H1 (cell line): ENCODE data around the gene SND1. TPM values are rescaled to one million over a fixed set of nuclear protein-coding genes. Genes with fewer than 3 reads are reported as not detected.

Experiments used
- CTCF ChIA-PET: fragments of 300-600 bp; sonication (Branson Sonifier 250); formaldehyde crosslinking; loops from one replicate; lab custom pipeline; 2021; ENCODE audit not compliant: partially characterized antibody; lab: Charles Lee
- POLR2A ChIA-PET: fragments of 300-600 bp; sonication (Branson Sonifier 250); formaldehyde crosslinking; loops from one replicate; lab custom pipeline; 2021; ENCODE audit warnings: inconsistent platforms; ENCODE audit not compliant: partially characterized antibody; lab: Charles Lee
- DNase-seq, 2 experiments: peaks; one replicate each; pipeline versions ENCODE4 v3.0.0 to v3.0.0-alpha.2; 2010 to 2022; ENCODE audit warnings: low spot score in 2 of 2, low read depth in 1 of 2, mixed read lengths in 1 of 2
- FAIRE-seq: peaks from 2 replicates; lab custom pipeline; 2011; peaks lifted over from hg19 to GRCh38; lab: Jason Lieb, UNC
- H2AFZ ChIP-seq: 2 replicates; pipeline ENCODE4 v1.8.1; 2012; ENCODE audit warnings: low read length, inconsistent platforms
- H2AK5ac ChIP-seq: 2 replicates; pipeline ENCODE4 v1.6.1; 2013; ENCODE audit warnings: low read depth, low read length
- H2BK120ac ChIP-seq: replicated peaks from 2 replicates; pipeline ENCODE3; 2013; ENCODE audit warnings: low read depth, low read length, inconsistent platforms
- H2BK12ac ChIP-seq: 2 replicates; pipeline ENCODE4 v1.6.1; 2013; ENCODE audit warnings: low read depth, low read length
- H2BK15ac ChIP-seq: 2 replicates; pipeline ENCODE4 v1.6.1; 2013; ENCODE audit warnings: low read length
- H2BK20ac ChIP-seq: 2 replicates; pipeline ENCODE4 v1.6.1; 2013; ENCODE audit warnings: low read length
- H2BK5ac ChIP-seq: 2 replicates; pipeline ENCODE4 v1.6.1; 2013; ENCODE audit warnings: low read depth, low read length
- H3K14ac ChIP-seq: 2 replicates; pipeline ENCODE4 v1.6.1; 2013; ENCODE audit warnings: inconsistent platforms; ENCODE audit not compliant: insufficient read length
- H3K18ac ChIP-seq: 2 replicates; pipeline ENCODE4 v1.6.1; 2013; ENCODE audit warnings: low read length; ENCODE audit errors: extremely low read depth
- H3K23ac ChIP-seq: 2 replicates; pipeline ENCODE4 v1.6.1; 2013; ENCODE audit warnings: inconsistent platforms; ENCODE audit not compliant: insufficient read length
- H3K23me2 ChIP-seq: 2 replicates; pipeline ENCODE4 v1.6.1; 2013; ENCODE audit warnings: low read depth, low read length
- H3K27ac ChIP-seq: 2 replicates; pipeline ENCODE4 v1.6.1; 2011; ENCODE audit warnings: low read depth, low read length, inconsistent platforms
- H3K27me3 ChIP-seq, 4 experiments: replicated peaks in 1 of 4; 1 replicate in 1 of 4; 2 replicates in 3 of 4; pipeline versions ENCODE4 v1.6.1 to v1.8.1; 2011 to 2013; ENCODE audit warnings: low read length in 3 of 4, mild to moderate bottlenecking in 3 of 4, inconsistent platforms in 2 of 4, mixed read lengths in 2 of 4, moderate library complexity in 1 of 4; ENCODE audit not compliant: control insufficient read depth in 3 of 4, insufficient read depth in 3 of 4; ENCODE audit errors: extremely low read depth in 1 of 4
- H3K36me3 ChIP-seq, 4 experiments: 2 replicates each; pipeline versions ENCODE4 v1.6.1 to v1.8.1; 2011 to 2013; ENCODE audit warnings: mild to moderate bottlenecking in 4 of 4, low read length in 3 of 4, moderate library complexity in 2 of 4, control low read depth in 1 of 4, inconsistent platforms in 1 of 4; ENCODE audit not compliant: insufficient read depth in 4 of 4, control insufficient read depth in 2 of 4
- H3K4ac ChIP-seq: replicated peaks from 2 replicates; pipeline ENCODE3; 2013; ENCODE audit warnings: low read length, low read depth, mixed read lengths, inconsistent platforms; ENCODE audit not compliant: insufficient read length
- H3K4me1 ChIP-seq, 4 experiments: replicated peaks in 1 of 4; 1 replicate in 1 of 4; 2 replicates in 3 of 4; pipeline versions ENCODE4 v1.6.1 to v1.8.1; 2011 to 2013; ENCODE audit warnings: low read length in 3 of 4, inconsistent platforms in 2 of 4, mixed read lengths in 1 of 4; ENCODE audit not compliant: insufficient read depth in 4 of 4, control insufficient read depth in 3 of 4
- H3K4me2 ChIP-seq, 2 experiments: 2 replicates each; pipeline versions ENCODE4 v1.6.1 to v1.8.1; 2011 to 2013; ENCODE audit warnings: low read depth in 2 of 2, low read length in 2 of 2, control low read depth in 1 of 2, inconsistent platforms in 1 of 2, mild to moderate bottlenecking in 1 of 2; ENCODE audit not compliant: insufficient read depth in 1 of 2
- H3K4me3 ChIP-seq, 4 experiments: fragments of 200-600, 300-600 bp in 1 of 4; sonication (generic), shearing (Covaris generic), sonication (Bioruptor Twin) in 1 of 4; 2 replicates each; pipeline versions ENCODE4 v1.5.1 to v1.8.1; 2011 to 2016; ENCODE audit warnings: low read length in 4 of 4, low read depth in 3 of 4, control low read depth in 2 of 4, inconsistent platforms in 2 of 4, mild to moderate bottlenecking in 2 of 4, mixed read lengths in 1 of 4, moderate library complexity in 1 of 4; ENCODE audit not compliant: insufficient read depth in 2 of 4; ENCODE audit errors: extremely low read depth in 1 of 4
- H3K56ac ChIP-seq: replicated peaks from 2 replicates; pipeline ENCODE3; 2013; ENCODE audit warnings: low read depth, mild to moderate bottlenecking, mixed read lengths, low read length, inconsistent platforms; ENCODE audit not compliant: insufficient read length
- H3K79me1 ChIP-seq: 2 replicates; pipeline ENCODE4 v1.6.1; 2013; ENCODE audit warnings: low read depth, low read length, control low read depth
- H3K79me2 ChIP-seq, 2 experiments: 2 replicates each; pipeline versions ENCODE4 v1.6.1 to v1.8.1; 2012 to 2013; ENCODE audit warnings: low read length in 2 of 2, mild to moderate bottlenecking in 2 of 2, inconsistent platforms in 1 of 2; ENCODE audit not compliant: insufficient read depth in 2 of 2, control insufficient read depth in 1 of 2
- H3K9ac ChIP-seq, 4 experiments: replicated peaks in 1 of 4; 1 replicate in 1 of 4; 2 replicates in 3 of 4; pipeline versions ENCODE4 v1.6.1 to v1.8.1; 2011 to 2013; ENCODE audit warnings: low read depth in 3 of 4, low read length in 3 of 4, control low read depth in 2 of 4, mild to moderate bottlenecking in 2 of 4, moderate library complexity in 2 of 4, inconsistent platforms in 1 of 4; ENCODE audit errors: extremely low read depth in 1 of 4
- H3K9me3 ChIP-seq, 2 experiments: 2 replicates each; pipeline versions ENCODE4 v1.6.1 to v1.8.1; 2012 to 2013; ENCODE audit warnings: mild to moderate bottlenecking in 2 of 2, moderate library complexity in 2 of 2, control low read depth in 1 of 2, inconsistent platforms in 1 of 2, low read depth in 1 of 2, low read length in 1 of 2, mixed read lengths in 1 of 2; ENCODE audit not compliant: insufficient read depth in 2 of 2
- H4K20me1 ChIP-seq, 2 experiments: replicated peaks in 1 of 2; 2 replicates each; pipeline versions ENCODE3 to v1.8.1; 2011 to 2013; ENCODE audit warnings: inconsistent platforms in 2 of 2, low read length in 2 of 2, mild to moderate bottlenecking in 1 of 2; ENCODE audit not compliant: insufficient read depth in 2 of 2, control insufficient read depth in 1 of 2
- H4K5ac ChIP-seq: 2 replicates; pipeline ENCODE4 v1.6.1; 2013; ENCODE audit warnings: low read length, low read depth, mixed read lengths, inconsistent platforms; ENCODE audit not compliant: insufficient read length
- H4K8ac ChIP-seq: 2 replicates; pipeline ENCODE4 v1.8.0; 2013; ENCODE audit warnings: mild to moderate bottlenecking, moderate library complexity, low read length, inconsistent platforms; ENCODE audit not compliant: insufficient read depth; ENCODE audit errors: extremely low read depth
- H4K91ac ChIP-seq: replicated peaks from 2 replicates; pipeline ENCODE3; 2013; ENCODE audit warnings: low read length, mixed read lengths, inconsistent platforms; ENCODE audit not compliant: insufficient read length
- RAD21 ChIP-seq, 2 experiments: IDR thresholded peaks in 1 of 2; conservative IDR thresholded peaks in 1 of 2; 2 replicates each; pipeline ENCODE4 v1.6.1; 2011; ENCODE audit warnings: low read depth in 2 of 2, low read length in 2 of 2, improper control_type of control experiment in 1 of 2, inconsistent platforms in 1 of 2, mild to moderate bottlenecking in 1 of 2, moderate library complexity in 1 of 2
- SUZ12 ChIP-seq: fragments of 200-600 bp; sonication (generic); IDR thresholded peaks from 2 replicates; pipeline ENCODE4 v1.6.1; 2012; ENCODE audit warnings: mild to moderate bottlenecking, inconsistent platforms, low read length, moderate library complexity, mixed read lengths
- WGBS, 2 experiments: shearing (Covaris generic) in 1 of 2; methylation state at CpG; one replicate each; pipeline versions ENCODE4 v1.1.6 to v1.1.7; 2013 to 2015; ENCODE audit warnings: low lambda C conversion rate in 2 of 2, mixed read lengths in 2 of 2, inconsistent platforms in 1 of 2, low coverage in 1 of 2, missing lambda C conversion rate in 1 of 2; ENCODE audit not compliant: insufficient replicate concordance in 2 of 2, insufficient coverage in 1 of 2, insufficient read length in 1 of 2; ENCODE audit errors: extremely low coverage in 1 of 2, missing lambda C conversion rate in 1 of 2; 5-methylcytosine and 5-hydroxymethylcytosine counted together
- polyA plus RNA-seq, 7 experiments: library from polyadenylated mRNA; depleted of rRNA in 3 of 7; stranded (reverse) in 5 of 7; unstranded in 2 of 7; fragments of >200 nt in 5 of 7; fragments of 200-250 nt in 2 of 7; gene quantifications; 1 replicate in 5 of 7; 2 replicates in 1 of 7; 4 replicates in 1 of 7; pipeline versions ENCODE4 v1.2.1 to v1.2.3, GENCODE V29; 2011 to 2013; ENCODE audit warnings: missing spikeins in 2 of 7, mixed read lengths in 2 of 7
- total RNA-seq: library from RNA; stranded (reverse); fragmentation: NEBNext Ultra II Directional; extraction: Animal tissue kit (Norgen Biotek cat#: 25700); gene quantifications from 2 replicates; pipeline ENCODE4 v1.2.1, GENCODE V29; 2021
- TF ChIP-seq, protein P1 (sequence below), 3 experiments: IDR thresholded peaks; 1 replicate in 2 of 3; 2 replicates in 1 of 3; pipeline versions ENCODE4 v1.5.1 to v1.6.1; 2011; ENCODE audit warnings: low read length in 3 of 3, mild to moderate bottlenecking in 3 of 3, inconsistent platforms in 2 of 3, low read depth in 1 of 3, moderate library complexity in 1 of 3; ENCODE audit not compliant: insufficient read depth in 1 of 3; ENCODE audit errors: control extremely low read depth in 1 of 3

The SND1 gene
- total and polyA plus RNA-seq, 2 of the 8 experiments (the other 6 are each of a cell fraction or from before 2014, with no cell fraction given), result 122 to 290 TPM

DNA sequence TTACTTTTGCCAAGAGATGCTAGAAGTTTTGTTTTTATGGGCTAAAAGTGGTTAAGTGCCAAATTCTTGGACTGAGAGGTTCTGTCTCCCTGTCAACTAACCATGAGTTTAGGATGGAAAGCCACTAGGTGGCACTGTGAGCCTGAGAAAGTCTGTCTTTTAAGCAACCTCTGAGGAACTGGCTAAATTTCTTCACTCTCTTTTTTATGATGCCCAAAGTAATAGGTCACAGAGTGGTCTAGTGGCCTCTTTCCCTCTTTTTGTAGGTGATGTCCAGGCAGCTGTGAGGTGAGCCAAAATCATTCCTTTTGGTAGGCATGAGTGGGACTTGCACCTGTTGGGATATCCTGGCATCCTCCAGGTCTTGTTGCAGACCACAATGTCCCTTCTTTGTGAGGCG lies 56.8 kb downstream of the SND1 start:
- H3K4me3 ChIP-seq, result no peak overlapping the region
- ChIA-PET CTCF (interaction anchor here (0.6 to 11.4 kb wide), 54 partner anchors 10 to 551 kb away, joined by 3 to 91 read pairs (median 4); no protein-coding TSS in a partner anchor), POLR2A (no interaction called here)
- H3K4me1 ChIP-seq, result no peaks in the 10 kb centered on the region
- H3K79me2 ChIP-seq, result peaks cover 0 to 31% of the 10 kb centered on the region in 2 experiments; a peak in 2 of 4 replicates
- TF ChIP-seq SUZ12 (no peak), RAD21 (IDR thresholded peaks at IDR 0.05 in 1 of 2, conservative IDR thresholded peaks at IDR 0.05 in 1 of 2; ENCODE audit: low read depth in 2 of 2, low read length in 2 of 2) (peak; percentile 91 to 94)
- TF ChIP-seq, protein P1, sequence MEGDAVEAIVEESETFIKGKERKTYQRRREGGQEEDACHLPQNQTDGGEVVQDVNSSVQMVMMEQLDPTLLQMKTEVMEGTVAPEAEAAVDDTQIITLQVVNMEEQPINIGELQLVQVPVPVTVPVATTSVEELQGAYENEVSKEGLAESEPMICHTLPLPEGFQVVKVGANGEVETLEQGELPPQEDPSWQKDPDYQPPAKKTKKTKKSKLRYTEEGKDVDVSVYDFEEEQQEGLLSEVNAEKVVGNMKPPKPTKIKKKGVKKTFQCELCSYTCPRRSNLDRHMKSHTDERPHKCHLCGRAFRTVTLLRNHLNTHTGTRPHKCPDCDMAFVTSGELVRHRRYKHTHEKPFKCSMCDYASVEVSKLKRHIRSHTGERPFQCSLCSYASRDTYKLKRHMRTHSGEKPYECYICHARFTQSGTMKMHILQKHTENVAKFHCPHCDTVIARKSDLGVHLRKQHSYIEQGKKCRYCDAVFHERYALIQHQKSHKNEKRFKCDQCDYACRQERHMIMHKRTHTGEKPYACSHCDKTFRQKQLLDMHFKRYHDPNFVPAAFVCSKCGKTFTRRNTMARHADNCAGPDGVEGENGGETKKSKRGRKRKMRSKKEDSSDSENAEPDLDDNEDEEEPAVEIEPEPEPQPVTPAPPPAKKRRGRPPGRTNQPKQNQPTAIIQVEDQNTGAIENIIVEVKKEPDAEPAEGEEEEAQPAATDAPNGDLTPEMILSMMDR (IDR thresholded peaks at IDR 0.05; ENCODE audit: control extremely low read depth in 1 of 3, insufficient read depth in 1 of 3, low read depth in 1 of 3, low read length in 3 of 3), result peak in 2 of 3 experiments; percentile 74 to 81; a peak in 3 of 4 replicates
- no peak overlapping the region for H2BK5ac ChIP-seq
- no peak overlapping the region for H2BK20ac ChIP-seq
- no peaks in the 10 kb centered on the region for H3K27me3 ChIP-seq
- H3K23me2 ChIP-seq, result no peaks in the 10 kb centered on the region
- H2AFZ ChIP-seq, result no peak overlapping the region
- H3K56ac ChIP-seq, result no peak overlapping the region
- H3K4ac ChIP-seq, result no peak overlapping the region
- peak; percentile 91 for FAIRE-seq
- H4K91ac ChIP-seq, result no peak overlapping the region
- H3K79me1 ChIP-seq, result no peaks in the 10 kb centered on the region; the same call in 1 of the 2 replicates
- H2BK120ac ChIP-seq, result no peak overlapping the region
- WGBS, 2 experiments, result 100% methylated on average over 1 of the region's 1 CpG; no CpG with 5 or more reads in 1 of the 2 experiments
- no peak overlapping the region for H3K9ac ChIP-seq
- DNase-seq, result peak in 1 of 2 experiments; percentile 79
- peaks cover 0 to 4% of the 10 kb centered on the region in 2 experiments; a peak in 2 of 4 replicates for H3K9me3 ChIP-seq
- no peak overlapping the region for H3K14ac ChIP-seq
- peaks cover 5 to 11% of the 10 kb centered on the region in 2 experiments for H4K20me1 ChIP-seq
- no peak overlapping the region for H3K23ac ChIP-seq
- no peak overlapping the region for H4K5ac ChIP-seq
- no peak overlapping the region for H3K27ac ChIP-seq
- H3K18ac ChIP-seq, result no peak overlapping the region
- no peak overlapping the region for H4K8ac ChIP-seq
- no peak overlapping the region for H2BK15ac ChIP-seq
- no peak overlapping the region for H2BK12ac ChIP-seq
- no peak overlapping the region for H2AK5ac ChIP-seq
- peaks cover 7 to 62% (median 38%) of the 10 kb centered on the region in 4 experiments; a peak in 7 of 8 replicates for H3K36me3 ChIP-seq
- H3K4me2 ChIP-seq, result no peak overlapping the region
